OCI-LY7 (cell line): ENCODE data around the gene ZBP1.

Experiments used
- CTCF ChIP-seq: fragments of 200-600 bp; sonication (generic); conservative IDR thresholded peaks from 2 replicates; pipeline ENCODE4 v1.5.1; 2014; ENCODE audit warnings: mild to moderate bottlenecking, antibody characterized with exemption, low read length, moderate library complexity, mixed read lengths
- EZH2phosphoT487 ChIP-seq: fragments of 200-600 bp; sonication (generic); IDR thresholded peaks from 2 replicates; pipeline ENCODE4 v1.6.1; 2018; ENCODE audit warnings: low read depth, borderline replicate concordance, mild to moderate bottlenecking, mixed run types, antibody characterized with exemption, low read length, moderate library complexity, mixed read lengths

DNA sequence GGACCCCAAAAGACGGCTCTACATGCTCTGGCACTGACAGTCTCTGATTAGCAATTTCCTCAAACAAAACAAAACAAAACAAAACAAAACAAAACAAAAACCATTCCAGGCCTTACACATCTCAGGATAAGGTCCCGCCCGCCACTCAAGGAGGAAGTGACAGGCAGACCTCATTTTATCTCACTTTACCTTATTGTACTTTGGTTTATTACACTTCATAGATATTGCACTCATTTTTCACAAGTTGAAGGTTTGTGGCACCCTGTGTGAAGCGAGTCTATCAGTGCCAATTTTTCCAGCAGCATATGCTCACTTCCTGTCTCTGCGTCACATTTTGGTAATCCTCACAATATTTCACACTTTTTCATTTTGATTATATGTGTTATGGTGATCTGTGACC is 15.2 kb downstream of the ZBP1 start:
- no peak for TF ChIP-seq CTCF
- TF ChIP-seq EZH2phosphoT487 = no peak
